ENCODE measurements around the gene HPCAL1. TPM values are rescaled to one million over a fixed set of nuclear protein-coding genes. Genes with fewer than 3 reads are reported as not detected.
A peak's percentile ranks its signal among the peaks of the same experiment; 100 is the strongest.

HPCAL1 gene
- total RNA-seq, 1 donor from 2014 or later, result 12.3 TPM

GRCh38 chr2:10360850-10361588, 58.3 kb downstream of the HPCAL1 start:
- TF ChIP-seq EZH2 (IDR thresholded peaks at IDR 0.05; ENCODE audit: insufficient read depth, low read length), result no peak
- TF ChIP-seq, protein P1, sequence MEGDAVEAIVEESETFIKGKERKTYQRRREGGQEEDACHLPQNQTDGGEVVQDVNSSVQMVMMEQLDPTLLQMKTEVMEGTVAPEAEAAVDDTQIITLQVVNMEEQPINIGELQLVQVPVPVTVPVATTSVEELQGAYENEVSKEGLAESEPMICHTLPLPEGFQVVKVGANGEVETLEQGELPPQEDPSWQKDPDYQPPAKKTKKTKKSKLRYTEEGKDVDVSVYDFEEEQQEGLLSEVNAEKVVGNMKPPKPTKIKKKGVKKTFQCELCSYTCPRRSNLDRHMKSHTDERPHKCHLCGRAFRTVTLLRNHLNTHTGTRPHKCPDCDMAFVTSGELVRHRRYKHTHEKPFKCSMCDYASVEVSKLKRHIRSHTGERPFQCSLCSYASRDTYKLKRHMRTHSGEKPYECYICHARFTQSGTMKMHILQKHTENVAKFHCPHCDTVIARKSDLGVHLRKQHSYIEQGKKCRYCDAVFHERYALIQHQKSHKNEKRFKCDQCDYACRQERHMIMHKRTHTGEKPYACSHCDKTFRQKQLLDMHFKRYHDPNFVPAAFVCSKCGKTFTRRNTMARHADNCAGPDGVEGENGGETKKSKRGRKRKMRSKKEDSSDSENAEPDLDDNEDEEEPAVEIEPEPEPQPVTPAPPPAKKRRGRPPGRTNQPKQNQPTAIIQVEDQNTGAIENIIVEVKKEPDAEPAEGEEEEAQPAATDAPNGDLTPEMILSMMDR (IDR thresholded peaks at IDR 0.05; ENCODE audit: insufficient read depth, low read depth, low read length), result no peak
- no peak overlapping the region for H3K4me2 ChIP-seq (ENCODE audit: low read length)
- peaks cover 7% of the 10 kb centered on the region for H3K4me1 ChIP-seq (ENCODE audit: insufficient read depth, low read length)
- no peak overlapping the region for H2AFZ ChIP-seq (ENCODE audit: low read depth, low read length)
- no peak for FAIRE-seq
- peaks cover 6% of the 10 kb centered on the region for H3K79me2 ChIP-seq (ENCODE audit: insufficient read depth, low read length)
- no peaks in the 10 kb centered on the region for H3K9me3 ChIP-seq (ENCODE audit: insufficient read depth, low read depth, low read length)
- DNase-seq (ENCODE audit: low read depth), result peak; percentile 64
- Mint-ChIP-seq H3K9me3 (ENCODE audit: unreplicated experiment) (no peaks in the 10 kb centered on the region), H3K4me1 (ENCODE audit: low read depth, unreplicated experiment) (peaks cover 10% of the 10 kb centered on the region), H3K27ac (ENCODE audit: unreplicated experiment) (no peak overlapping the region), H3K27me3 (ENCODE audit: low read depth, unreplicated experiment) (peaks cover 14% of the 10 kb centered on the region), H3K4me3 (ENCODE audit: unreplicated experiment) (no peak overlapping the region), H3K36me3 (ENCODE audit: low read depth, unreplicated experiment) (no peaks in the 10 kb centered on the region)
- H3K27ac ChIP-seq (ENCODE audit: low read depth, low read length), result no peak overlapping the region
- no peaks in the 10 kb centered on the region for H3K27me3 ChIP-seq (ENCODE audit: insufficient read depth, low read length)
- no peak overlapping the region for H3K9ac ChIP-seq (ENCODE audit: low read length)
- peaks cover 36% of the 10 kb centered on the region for H4K20me1 ChIP-seq (ENCODE audit: insufficient read depth, low read length)
- no peak overlapping the region for H3K4me3 ChIP-seq (ENCODE audit: insufficient read depth, low read depth, low read length)
- no peaks in the 10 kb centered on the region for H3K36me3 ChIP-seq (ENCODE audit: insufficient read depth, low read length)

DNA sequence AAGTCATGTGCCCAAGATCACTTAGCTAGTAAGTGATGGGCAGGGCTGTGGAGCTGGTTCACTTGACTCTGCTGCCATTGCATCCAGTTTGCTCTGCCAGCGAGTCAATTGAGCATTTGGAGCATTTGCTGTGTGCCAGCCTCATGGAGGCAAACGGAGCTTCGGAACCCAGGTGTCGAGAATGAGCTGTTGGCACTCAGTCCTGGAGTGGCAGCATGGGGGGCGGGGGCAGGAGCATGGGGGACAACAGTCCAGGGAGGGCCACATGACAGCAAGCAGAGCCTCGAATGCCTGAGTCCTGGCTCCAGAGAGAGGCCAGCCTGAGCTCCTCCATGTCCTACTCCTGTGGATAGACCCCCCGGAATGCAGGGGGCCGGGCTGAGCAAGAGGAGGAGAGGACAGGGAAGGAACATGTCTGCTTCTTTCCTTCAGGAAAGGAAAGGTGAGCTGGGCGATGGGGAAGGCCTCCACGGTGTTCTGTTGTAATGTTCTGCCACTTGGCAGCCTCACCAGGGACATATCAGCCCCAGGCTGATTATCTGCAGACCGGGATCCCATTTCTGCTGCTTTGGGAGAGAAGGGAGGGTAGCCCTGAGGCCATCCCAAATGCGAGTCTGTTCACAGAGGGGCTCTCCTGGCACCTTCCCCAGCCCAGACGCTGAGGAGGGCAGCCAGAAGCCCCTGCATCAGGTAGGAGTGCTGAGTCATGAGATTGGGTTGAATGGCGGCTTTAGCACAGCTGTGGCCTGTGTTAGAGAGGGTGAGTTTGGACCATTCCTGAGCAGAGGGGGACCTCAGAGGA, 59.6 kb downstream of the HPCAL1 start:
- Histone ChIP-seq H2AFZ (ENCODE audit: low read depth, low read length) (no peak overlapping the region), H3K27me3 (ENCODE audit: insufficient read depth, low read length) (no peaks in the 10 kb centered on the region), H3K36me3 (ENCODE audit: insufficient read depth, low read length) (no peaks in the 10 kb centered on the region), H3K27ac (ENCODE audit: low read depth, low read length) (no peak overlapping the region), H3K4me3 (ENCODE audit: insufficient read depth, low read depth, low read length) (no peak overlapping the region), H3K79me2 (ENCODE audit: insufficient read depth, low read length) (no peaks in the 10 kb centered on the region), H4K20me1 (ENCODE audit: insufficient read depth, low read length) (peaks cover 32% of the 10 kb centered on the region), H3K4me1 (ENCODE audit: insufficient read depth, low read length) (peaks cover 7% of the 10 kb centered on the region), H3K4me2 (ENCODE audit: low read length) (no peak overlapping the region), H3K9me3 (ENCODE audit: insufficient read depth, low read depth, low read length) (no peaks in the 10 kb centered on the region), H3K9ac (ENCODE audit: low read length) (no peak overlapping the region)
- TF ChIP-seq EZH2 (IDR thresholded peaks at IDR 0.05; ENCODE audit: insufficient read depth, low read length), result no peak
- DNase-seq (ENCODE audit: low read depth), result no peak
- peak overlapping the region; percentile 34 for H3K27ac Mint-ChIP-seq (ENCODE audit: unreplicated experiment)
- no peaks in the 10 kb centered on the region for H3K9me3 Mint-ChIP-seq (ENCODE audit: unreplicated experiment)
- no peak overlapping the region for H3K4me3 Mint-ChIP-seq (ENCODE audit: unreplicated experiment)
- peaks cover 8% of the 10 kb centered on the region for H3K4me1 Mint-ChIP-seq (ENCODE audit: low read depth, unreplicated experiment)
- peaks cover 19% of the 10 kb centered on the region for H3K27me3 Mint-ChIP-seq (ENCODE audit: low read depth, unreplicated experiment)
- no peak for FAIRE-seq
- no peaks in the 10 kb centered on the region for H3K36me3 Mint-ChIP-seq (ENCODE audit: low read depth, unreplicated experiment)

GRCh38 chr2:10362898-10363454, 60.3 kb downstream of the HPCAL1 start:
- no peak overlapping the region for H3K27ac Mint-ChIP-seq (ENCODE audit: unreplicated experiment)
- no peak overlapping the region for H2AFZ ChIP-seq (ENCODE audit: low read depth, low read length)
- FAIRE-seq (no peak), DNase-seq (ENCODE audit: low read depth) (no peak)
- no peaks in the 10 kb centered on the region for H3K36me3 Mint-ChIP-seq (ENCODE audit: low read depth, unreplicated experiment)
- peaks cover 3% of the 10 kb centered on the region for H3K79me2 ChIP-seq (ENCODE audit: insufficient read depth, low read length)
- no peaks in the 10 kb centered on the region for H3K36me3 ChIP-seq (ENCODE audit: insufficient read depth, low read length)
- H3K4me3 Mint-ChIP-seq (ENCODE audit: unreplicated experiment), result no peak overlapping the region
- no peak overlapping the region for H3K4me3 ChIP-seq (ENCODE audit: insufficient read depth, low read depth, low read length)
- H3K9me3 ChIP-seq (ENCODE audit: insufficient read depth, low read depth, low read length), result no peaks in the 10 kb centered on the region
- peaks cover 8% of the 10 kb centered on the region for H3K4me1 Mint-ChIP-seq (ENCODE audit: low read depth, unreplicated experiment)
- H3K9ac ChIP-seq (ENCODE audit: low read length), result no peak overlapping the region
- no peaks in the 10 kb centered on the region for H3K9me3 Mint-ChIP-seq (ENCODE audit: unreplicated experiment)
- no peak for TF ChIP-seq EZH2 (IDR thresholded peaks at IDR 0.05; ENCODE audit: insufficient read depth, low read length)
- TF ChIP-seq, protein P1 (IDR thresholded peaks at IDR 0.05; ENCODE audit: insufficient read depth, low read depth, low read length), result no peak
- H3K27ac ChIP-seq (ENCODE audit: low read depth, low read length), result no peak overlapping the region
- H3K27me3 ChIP-seq (ENCODE audit: insufficient read depth, low read length), result no peaks in the 10 kb centered on the region
- peaks cover 15% of the 10 kb centered on the region for H3K27me3 Mint-ChIP-seq (ENCODE audit: low read depth, unreplicated experiment)
- H4K20me1 ChIP-seq (ENCODE audit: insufficient read depth, low read length), result peaks cover 37% of the 10 kb centered on the region
- H3K4me1 ChIP-seq (ENCODE audit: insufficient read depth, low read length), result peaks cover 7% of the 10 kb centered on the region
- H3K4me2 ChIP-seq (ENCODE audit: low read length), result no peak overlapping the region
